H1 (cell line): ENCODE data around the gene FHDC1.

Experiments used
- CREB1 ChIP-seq: IDR thresholded peaks from 2 replicates; pipeline ENCODE4 v1.6.1; 2012; ENCODE audit warnings: inconsistent platforms
- EZH2 ChIP-seq: fragments of 200-600 bp; sonication (generic); IDR thresholded peaks from 2 replicates; pipeline ENCODE4 v1.7.1; 2012; ENCODE audit warnings: low read depth, mild to moderate bottlenecking, moderate library complexity, low read length, inconsistent platforms; ENCODE audit not compliant: severe bottlenecking
- GTF2F1 ChIP-seq: IDR thresholded peaks from 2 replicates; pipeline ENCODE4 v1.6.1; 2012; ENCODE audit warnings: low read depth, low read length, improper control_type of control experiment, borderline replicate concordance
- NRF1 ChIP-seq: IDR thresholded peaks from 2 replicates; pipeline ENCODE4 v1.6.1; 2011; ENCODE audit warnings: mild to moderate bottlenecking, low read depth, low read length, improper control_type of control experiment
- POLR2A ChIP-seq, 2 experiments: IDR thresholded peaks; 1 replicate in 1 of 2; 2 replicates in 1 of 2; pipeline ENCODE4 v1.6.1; 2011; ENCODE audit warnings: low read depth in 2 of 2, low read length in 2 of 2, mild to moderate bottlenecking in 2 of 2; ENCODE audit errors: control extremely low read depth in 1 of 2
- TEAD4 ChIP-seq: IDR thresholded peaks from 2 replicates; pipeline ENCODE4 v1.6.1; 2012; ENCODE audit warnings: low read depth, low read length, inconsistent platforms, mixed read lengths
- YY1 ChIP-seq: IDR thresholded peaks from 2 replicates; pipeline ENCODE4 v1.6.1; 2011; ENCODE audit warnings: low read depth, mild to moderate bottlenecking, low read length
- TF ChIP-seq, protein P1 (sequence below), 3 experiments: IDR thresholded peaks; 1 replicate in 2 of 3; 2 replicates in 1 of 3; pipeline versions ENCODE4 v1.5.1 to v1.6.1; 2011; ENCODE audit warnings: low read length in 3 of 3, mild to moderate bottlenecking in 3 of 3, inconsistent platforms in 2 of 3, low read depth in 1 of 3, moderate library complexity in 1 of 3; ENCODE audit not compliant: insufficient read depth in 1 of 3; ENCODE audit errors: control extremely low read depth in 1 of 3
- TF ChIP-seq, protein P2 (sequence below): IDR thresholded peaks from 2 replicates; pipeline ENCODE4 v1.6.1; 2012; ENCODE audit warnings: inconsistent platforms

DNA sequence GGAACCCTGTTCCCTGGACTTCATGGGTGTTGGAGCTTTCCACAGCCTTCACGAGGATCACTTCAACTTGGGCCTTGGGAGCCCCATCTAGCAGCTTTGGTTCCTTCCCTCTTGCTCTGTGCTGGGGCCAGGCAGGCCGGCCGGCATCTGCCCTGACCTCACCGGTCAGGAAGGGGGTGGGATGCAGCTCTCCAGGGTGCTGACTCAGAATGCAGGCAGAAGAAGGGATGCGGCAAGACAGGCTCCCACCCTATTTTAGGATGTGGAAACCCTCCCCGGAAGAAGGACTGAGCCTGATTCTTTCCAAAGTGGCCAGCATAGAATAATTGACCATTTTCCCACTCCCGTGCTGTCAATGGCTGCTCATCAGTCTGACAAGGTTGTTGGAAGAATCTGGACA lies 47.1 kb downstream of the FHDC1 start:
- TF ChIP-seq, protein P1, sequence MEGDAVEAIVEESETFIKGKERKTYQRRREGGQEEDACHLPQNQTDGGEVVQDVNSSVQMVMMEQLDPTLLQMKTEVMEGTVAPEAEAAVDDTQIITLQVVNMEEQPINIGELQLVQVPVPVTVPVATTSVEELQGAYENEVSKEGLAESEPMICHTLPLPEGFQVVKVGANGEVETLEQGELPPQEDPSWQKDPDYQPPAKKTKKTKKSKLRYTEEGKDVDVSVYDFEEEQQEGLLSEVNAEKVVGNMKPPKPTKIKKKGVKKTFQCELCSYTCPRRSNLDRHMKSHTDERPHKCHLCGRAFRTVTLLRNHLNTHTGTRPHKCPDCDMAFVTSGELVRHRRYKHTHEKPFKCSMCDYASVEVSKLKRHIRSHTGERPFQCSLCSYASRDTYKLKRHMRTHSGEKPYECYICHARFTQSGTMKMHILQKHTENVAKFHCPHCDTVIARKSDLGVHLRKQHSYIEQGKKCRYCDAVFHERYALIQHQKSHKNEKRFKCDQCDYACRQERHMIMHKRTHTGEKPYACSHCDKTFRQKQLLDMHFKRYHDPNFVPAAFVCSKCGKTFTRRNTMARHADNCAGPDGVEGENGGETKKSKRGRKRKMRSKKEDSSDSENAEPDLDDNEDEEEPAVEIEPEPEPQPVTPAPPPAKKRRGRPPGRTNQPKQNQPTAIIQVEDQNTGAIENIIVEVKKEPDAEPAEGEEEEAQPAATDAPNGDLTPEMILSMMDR (IDR thresholded peaks at IDR 0.05; ENCODE audit: control extremely low read depth in 1 of 3, insufficient read depth in 1 of 3, low read depth in 1 of 3, low read length in 3 of 3), result no peak
- TF ChIP-seq YY1 (no peak), NRF1 (no peak), POLR2A (IDR thresholded peaks at IDR 0.05; ENCODE audit: control extremely low read depth in 1 of 2, low read depth in 2 of 2, low read length in 2 of 2) (no peak), CREB1 (no peak), GTF2F1 (no peak), EZH2 (no peak), TEAD4 (no peak)
- TF ChIP-seq, protein P2, sequence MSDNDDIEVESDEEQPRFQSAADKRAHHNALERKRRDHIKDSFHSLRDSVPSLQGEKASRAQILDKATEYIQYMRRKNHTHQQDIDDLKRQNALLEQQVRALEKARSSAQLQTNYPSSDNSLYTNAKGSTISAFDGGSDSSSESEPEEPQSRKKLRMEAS, result no peak
